ENCODE data around the gene KMO. TPM values are rescaled to one million over a fixed set of nuclear protein-coding genes. Genes with fewer than 3 reads are reported as not detected.

KMO gene
- total RNA-seq, 1 experiment from 2014 or later = 0.07 TPM

DNA sequence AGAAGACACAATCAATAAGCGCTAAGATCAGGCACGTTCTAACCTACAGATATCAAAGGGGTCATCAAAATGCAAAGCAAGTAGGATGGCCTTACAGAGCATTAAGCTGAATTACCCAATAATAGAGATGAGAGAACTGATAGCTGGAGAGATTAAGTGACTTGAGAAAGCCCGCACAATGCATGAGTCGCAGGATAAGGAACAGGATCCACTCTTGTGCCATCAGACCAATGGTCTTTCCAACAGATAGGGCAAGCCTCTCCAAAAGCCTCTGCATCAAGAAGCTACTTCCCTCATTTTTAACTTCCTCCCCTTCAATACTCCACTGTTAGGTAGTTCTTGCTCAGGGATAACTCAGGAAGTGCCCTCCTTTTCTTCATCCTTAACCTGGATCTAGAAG lies 105.4 kb downstream of the KMO start:
- ChIA-PET CTCF (interaction anchor here (0.6 kb wide), 1 partner anchor 133 kb away, joined by 3 read pairs; no protein-coding TSS in a partner anchor), POLR2A (ENCODE audit: unreplicated experiment) (interaction anchor here (0.7 kb wide), 1 partner anchor 49 kb away, joined by 3 read pairs; no protein-coding TSS in a partner anchor)
- Histone ChIP-seq H3K4me3 (peak overlapping the region; percentile 78), H3K4me2 (peak overlapping the region; percentile 100), H2AFZ (no peak overlapping the region), H3K36me3 (ENCODE audit: low read depth) (peaks cover 27% of the 10 kb centered on the region), H3K9me2 (ENCODE audit: insufficient read depth) (no peaks in the 10 kb centered on the region), H3K79me2 (ENCODE audit: low read depth) (peaks cover 63% of the 10 kb centered on the region), H3K27me3 (ENCODE audit: insufficient read depth, low read depth) (no peaks in the 10 kb centered on the region), H3K4me1 (replicated peaks; ENCODE audit: insufficient read depth) (peaks cover 46% of the 10 kb centered on the region), H3K9me3 (ENCODE audit: insufficient read depth, low read depth) (no peaks in the 10 kb centered on the region), H3K27ac (peak overlapping the region; percentile 68; the same call in 1 of the 2 replicates), H4K20me1 (ENCODE audit: insufficient read depth) (no peaks in the 10 kb centered on the region), H3F3A (ENCODE audit: insufficient read depth, low read depth) (peaks cover 35% of the 10 kb centered on the region)
- DNase-seq = peak in 1 of 2 experiments; percentile 52
- BruUV-seq (replicated peaks) = no TSS peak
- intact Hi-C loops (cut with micrococcal nuclease; ENCODE audit: unreplicated experiment) = loop anchor here (1.0 kb wide), 1 partner anchor 200 kb away; no protein-coding TSS in a partner anchor
- TF ChIP-seq, protein P1, sequence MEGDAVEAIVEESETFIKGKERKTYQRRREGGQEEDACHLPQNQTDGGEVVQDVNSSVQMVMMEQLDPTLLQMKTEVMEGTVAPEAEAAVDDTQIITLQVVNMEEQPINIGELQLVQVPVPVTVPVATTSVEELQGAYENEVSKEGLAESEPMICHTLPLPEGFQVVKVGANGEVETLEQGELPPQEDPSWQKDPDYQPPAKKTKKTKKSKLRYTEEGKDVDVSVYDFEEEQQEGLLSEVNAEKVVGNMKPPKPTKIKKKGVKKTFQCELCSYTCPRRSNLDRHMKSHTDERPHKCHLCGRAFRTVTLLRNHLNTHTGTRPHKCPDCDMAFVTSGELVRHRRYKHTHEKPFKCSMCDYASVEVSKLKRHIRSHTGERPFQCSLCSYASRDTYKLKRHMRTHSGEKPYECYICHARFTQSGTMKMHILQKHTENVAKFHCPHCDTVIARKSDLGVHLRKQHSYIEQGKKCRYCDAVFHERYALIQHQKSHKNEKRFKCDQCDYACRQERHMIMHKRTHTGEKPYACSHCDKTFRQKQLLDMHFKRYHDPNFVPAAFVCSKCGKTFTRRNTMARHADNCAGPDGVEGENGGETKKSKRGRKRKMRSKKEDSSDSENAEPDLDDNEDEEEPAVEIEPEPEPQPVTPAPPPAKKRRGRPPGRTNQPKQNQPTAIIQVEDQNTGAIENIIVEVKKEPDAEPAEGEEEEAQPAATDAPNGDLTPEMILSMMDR (conservative IDR thresholded peaks at IDR 0.05) = no peak
- no peak for TF ChIP-seq EZH2 (IDR thresholded peaks at IDR 0.05; ENCODE audit: low read depth)

DNA sequence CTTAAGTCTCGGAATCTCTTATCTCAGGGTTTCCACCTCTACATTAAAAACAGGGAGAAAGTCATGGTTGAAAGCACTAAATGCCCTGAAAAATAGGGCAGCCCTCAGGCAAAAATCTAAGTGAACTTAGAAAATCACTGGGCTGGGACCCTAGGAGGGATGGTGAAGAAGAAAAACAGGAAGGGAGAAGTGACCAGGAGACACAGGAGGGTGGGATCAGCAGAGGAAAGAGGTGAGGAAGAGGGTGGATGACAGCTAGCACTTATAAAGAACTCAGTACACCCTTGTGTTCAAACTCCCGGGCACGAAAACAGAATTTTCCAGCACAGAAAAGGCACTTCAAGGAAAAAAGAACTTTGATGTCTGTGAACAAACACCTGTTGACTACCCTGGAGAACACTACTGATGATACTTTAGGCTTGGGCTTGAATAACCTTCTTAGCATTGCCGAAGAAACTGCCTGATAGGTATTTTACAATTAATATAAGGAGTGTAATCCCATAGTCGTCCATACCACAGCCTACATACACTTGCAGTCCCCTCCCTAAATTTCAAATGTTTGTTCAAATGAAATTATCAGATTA lies 106.0 kb downstream of the KMO start:
- DNase-seq = no peak
- H2AFZ ChIP-seq = no peak overlapping the region
- H3K4me3 ChIP-seq = peak overlapping the region; percentile 78
- intact Hi-C loops (cut with micrococcal nuclease; ENCODE audit: unreplicated experiment) = loop anchor here (1.0 kb wide), 1 partner anchor 199 kb away; no protein-coding TSS in a partner anchor
- ChIA-PET CTCF (interaction anchor here (0.5 to 0.6 kb wide), 2 partner anchors 111 to 788 kb away, joined by 5 to 6 read pairs; no protein-coding TSS in a partner anchor), POLR2A (ENCODE audit: unreplicated experiment) (interaction anchor here (0.7 kb wide), 1 partner anchor 48 kb away, joined by 3 read pairs; no protein-coding TSS in a partner anchor)
- H3K27me3 ChIP-seq (ENCODE audit: insufficient read depth, low read depth) = no peaks in the 10 kb centered on the region
- peaks cover 27% of the 10 kb centered on the region for H3K36me3 ChIP-seq (ENCODE audit: low read depth)
- H3F3A ChIP-seq (ENCODE audit: insufficient read depth, low read depth) = peaks cover 37% of the 10 kb centered on the region
- H3K27ac ChIP-seq = peak overlapping the region; percentile 68; the same call in 1 of the 2 replicates
- peak overlapping the region; percentile 100 for H3K4me2 ChIP-seq
- BruUV-seq (replicated peaks) = no TSS peak
- TF ChIP-seq, protein P1 (conservative IDR thresholded peaks at IDR 0.05) = no peak
- no peak for TF ChIP-seq EZH2 (IDR thresholded peaks at IDR 0.05; ENCODE audit: low read depth)
- peaks cover 2% of the 10 kb centered on the region; the same call in 1 of the 2 replicates for H3K9me3 ChIP-seq (ENCODE audit: insufficient read depth, low read depth)
- peaks cover 63% of the 10 kb centered on the region for H3K79me2 ChIP-seq (ENCODE audit: low read depth)
- H3K9me2 ChIP-seq (ENCODE audit: insufficient read depth) = no peaks in the 10 kb centered on the region
- H3K4me1 ChIP-seq (replicated peaks; ENCODE audit: insufficient read depth) = peaks cover 46% of the 10 kb centered on the region
- H4K20me1 ChIP-seq (ENCODE audit: insufficient read depth) = no peaks in the 10 kb centered on the region

DNA sequence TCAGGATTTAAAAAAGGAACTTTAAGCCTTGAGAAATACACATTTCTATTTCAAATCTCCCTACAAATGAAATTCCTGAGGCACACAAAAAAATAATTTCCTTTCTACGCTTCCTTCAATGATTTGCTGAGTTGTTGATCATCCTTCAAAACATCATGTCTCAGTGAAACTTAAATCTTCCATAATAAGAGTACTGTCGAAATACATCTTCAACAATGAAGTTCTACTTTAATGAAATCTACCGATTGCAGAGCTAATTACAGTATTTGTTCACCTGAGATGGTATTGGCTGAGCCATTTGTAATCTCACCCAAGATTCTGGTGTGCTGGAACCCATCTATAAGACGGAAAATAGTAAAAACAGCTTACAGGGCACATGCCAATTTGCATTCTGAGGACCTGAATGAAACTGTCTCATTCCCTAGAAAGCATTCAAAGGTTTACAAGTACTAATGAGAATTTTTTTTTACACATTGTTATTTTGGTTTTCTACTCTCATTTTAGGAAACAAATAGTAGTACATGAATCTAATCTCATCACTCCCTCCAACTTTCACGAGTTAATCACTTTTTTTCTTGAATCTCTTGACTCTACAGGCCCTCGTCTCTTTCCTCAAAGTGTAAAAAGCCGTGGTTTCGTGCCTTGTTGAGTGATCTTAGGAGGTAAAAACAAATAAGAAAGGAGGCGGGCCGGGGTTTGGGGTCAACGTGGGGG lies 106.9 kb downstream of the KMO start:
- Histone ChIP-seq H2AFZ (peak overlapping the region; percentile 84), H3K4me1 (replicated peaks; ENCODE audit: insufficient read depth) (peaks cover 46% of the 10 kb centered on the region), H3K9me2 (ENCODE audit: insufficient read depth) (no peaks in the 10 kb centered on the region), H3K27ac (peak overlapping the region; percentile 68), H3K9me3 (ENCODE audit: insufficient read depth, low read depth) (peaks cover 3% of the 10 kb centered on the region; the same call in 1 of the 2 replicates), H3K36me3 (ENCODE audit: low read depth) (peaks cover 27% of the 10 kb centered on the region), H3K4me2 (peak overlapping the region; percentile 100), H4K20me1 (ENCODE audit: insufficient read depth) (no peaks in the 10 kb centered on the region), H3K4me3 (peak overlapping the region; percentile 78), H3F3A (ENCODE audit: insufficient read depth, low read depth) (peaks cover 37% of the 10 kb centered on the region), H3K27me3 (ENCODE audit: insufficient read depth, low read depth) (no peaks in the 10 kb centered on the region), H3K79me2 (ENCODE audit: low read depth) (peaks cover 54% of the 10 kb centered on the region)
- TF ChIP-seq, protein P1 (conservative IDR thresholded peaks at IDR 0.05) = no peak
- TF ChIP-seq EZH2 (IDR thresholded peaks at IDR 0.05; ENCODE audit: low read depth) = no peak
- intact Hi-C loops (cut with micrococcal nuclease; ENCODE audit: unreplicated experiment) = loop anchor here (1.0 kb wide), 1 partner anchor 198 kb away; no protein-coding TSS in a partner anchor
- ChIA-PET POLR2A (ENCODE audit: unreplicated experiment) (no interaction called here), CTCF (interaction anchor here (0.6 kb wide), 1 partner anchor 787 kb away, joined by 6 read pairs; no protein-coding TSS in a partner anchor)
- DNase-seq = no peak
- TSS peak; percentile 43 for BruUV-seq (replicated peaks)
